Neural crest cell (in vitro differentiated cells): ENCODE measurements around the gene TNP1. TPM values are rescaled to one million over a fixed set of nuclear protein-coding genes. Genes with fewer than 3 reads are reported as not detected.

Experiments used
- DNase-seq: peaks from one replicate; pipeline ENCODE4 v3.0.0; 2021; ENCODE audit warnings: low read depth, mixed read lengths, low spot score
- H3K27ac Mint-ChIP-seq: one replicate; pipeline ENCODE4 v1.8.0; 2021; ENCODE audit warnings: mild to moderate bottlenecking, mixed read lengths; ENCODE audit not compliant: unreplicated experiment
- H3K27me3 Mint-ChIP-seq: 2 replicates; pipeline ENCODE4 v1.8.0; 2021; ENCODE audit warnings: low read depth, mild to moderate bottlenecking, mixed read lengths
- H3K36me3 Mint-ChIP-seq: 2 replicates; pipeline ENCODE4 v1.8.0; 2021; ENCODE audit warnings: low read depth, mild to moderate bottlenecking, mixed read lengths
- H3K4me1 Mint-ChIP-seq: 2 replicates; pipeline ENCODE4 v1.8.0; 2021; ENCODE audit warnings: mixed read lengths
- H3K4me3 Mint-ChIP-seq: one replicate; pipeline ENCODE4 v1.8.0; 2021; ENCODE audit warnings: mild to moderate bottlenecking, mixed read lengths
- H3K9me3 Mint-ChIP-seq: 2 replicates; pipeline ENCODE4 v1.8.0; 2021; ENCODE audit warnings: mixed read lengths
- total RNA-seq: library from RNA; stranded (reverse); gene quantifications from 2 replicates; pipeline ENCODE4 v1.2.1, GENCODE V29; 2021
- TF ChIP-seq, protein P1 (sequence below): fragments of 200-600 bp; sonication (generic); conservative IDR thresholded peaks from 2 replicates; pipeline ENCODE4 v1.5.0; 2021; ENCODE audit warnings: antibody characterized with exemption, mild to moderate bottlenecking

The TNP1 gene
- total RNA-seq, 1 donor from 2014 or later, result not detected

DNA sequence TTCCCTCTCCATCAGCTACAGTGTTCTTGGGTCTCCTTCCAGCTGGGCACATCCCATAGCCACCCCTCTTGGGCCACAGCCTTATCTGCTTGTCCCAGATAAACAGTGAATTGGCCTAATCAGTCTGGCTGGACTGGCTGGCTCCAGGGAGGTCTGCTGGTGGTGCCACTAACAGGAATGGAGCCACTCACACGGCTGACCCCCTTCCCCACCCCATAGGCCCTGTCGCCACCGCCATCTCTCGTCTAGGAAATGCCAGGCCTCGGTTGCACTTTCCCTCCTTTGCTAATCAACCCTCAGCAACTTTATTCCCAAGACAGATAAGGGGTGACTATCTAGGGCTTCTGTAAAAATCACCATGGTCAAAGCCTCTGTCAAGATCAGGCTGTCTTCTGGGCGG, 23.0 kb upstream of the TNP1 start:
- no peaks in the 10 kb centered on the region for H3K4me1 Mint-ChIP-seq
- H3K27ac Mint-ChIP-seq, result no peak overlapping the region
- peaks cover 9% of the 10 kb centered on the region for H3K9me3 Mint-ChIP-seq
- no peaks in the 10 kb centered on the region for H3K27me3 Mint-ChIP-seq
- TF ChIP-seq, protein P1, sequence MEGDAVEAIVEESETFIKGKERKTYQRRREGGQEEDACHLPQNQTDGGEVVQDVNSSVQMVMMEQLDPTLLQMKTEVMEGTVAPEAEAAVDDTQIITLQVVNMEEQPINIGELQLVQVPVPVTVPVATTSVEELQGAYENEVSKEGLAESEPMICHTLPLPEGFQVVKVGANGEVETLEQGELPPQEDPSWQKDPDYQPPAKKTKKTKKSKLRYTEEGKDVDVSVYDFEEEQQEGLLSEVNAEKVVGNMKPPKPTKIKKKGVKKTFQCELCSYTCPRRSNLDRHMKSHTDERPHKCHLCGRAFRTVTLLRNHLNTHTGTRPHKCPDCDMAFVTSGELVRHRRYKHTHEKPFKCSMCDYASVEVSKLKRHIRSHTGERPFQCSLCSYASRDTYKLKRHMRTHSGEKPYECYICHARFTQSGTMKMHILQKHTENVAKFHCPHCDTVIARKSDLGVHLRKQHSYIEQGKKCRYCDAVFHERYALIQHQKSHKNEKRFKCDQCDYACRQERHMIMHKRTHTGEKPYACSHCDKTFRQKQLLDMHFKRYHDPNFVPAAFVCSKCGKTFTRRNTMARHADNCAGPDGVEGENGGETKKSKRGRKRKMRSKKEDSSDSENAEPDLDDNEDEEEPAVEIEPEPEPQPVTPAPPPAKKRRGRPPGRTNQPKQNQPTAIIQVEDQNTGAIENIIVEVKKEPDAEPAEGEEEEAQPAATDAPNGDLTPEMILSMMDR, result no peak
- H3K4me3 Mint-ChIP-seq, result no peak overlapping the region
- DNase-seq, result no peak
- no peaks in the 10 kb centered on the region for H3K36me3 Mint-ChIP-seq

- TF ChIP-seq, protein P1, result no peak
- H3K9me3 Mint-ChIP-seq, result peaks cover 13% of the 10 kb centered on the region
- no peaks in the 10 kb centered on the region for H3K27me3 Mint-ChIP-seq
- H3K4me1 Mint-ChIP-seq, result peaks cover 2% of the 10 kb centered on the region
- no peak overlapping the region for H3K4me3 Mint-ChIP-seq
- no peak overlapping the region for H3K27ac Mint-ChIP-seq
- no peaks in the 10 kb centered on the region for H3K36me3 Mint-ChIP-seq
- DNase-seq, result no peak
Observed at GRCh38 chr2:216881411-216881810, 21.5 kb upstream of the TNP1 start.

GRCh38 chr2:216880509-216881184, 20.8 kb upstream of the TNP1 start:
- peaks cover 6% of the 10 kb centered on the region for H3K4me1 Mint-ChIP-seq
- peak overlapping the region; percentile 78 for H3K27ac Mint-ChIP-seq
- no peaks in the 10 kb centered on the region for H3K36me3 Mint-ChIP-seq
- DNase-seq, result no peak
- TF ChIP-seq, protein P1, result no peak
- peaks cover 11% of the 10 kb centered on the region for H3K9me3 Mint-ChIP-seq
- no peaks in the 10 kb centered on the region for H3K27me3 Mint-ChIP-seq
- H3K4me3 Mint-ChIP-seq, result no peak overlapping the region

- Mint-ChIP-seq H3K9me3 (peaks cover 10% of the 10 kb centered on the region), H3K36me3 (no peaks in the 10 kb centered on the region), H3K27me3 (no peaks in the 10 kb centered on the region), H3K4me3 (no peak overlapping the region), H3K4me1 (peaks cover 6% of the 10 kb centered on the region), H3K27ac (no peak overlapping the region)
- TF ChIP-seq, protein P1, result no peak
- no peak for DNase-seq
Observed at GRCh38 chr2:216879727-216880508, 20.1 kb upstream of the TNP1 start.

- no peak for DNase-seq
- no peaks in the 10 kb centered on the region for H3K27me3 Mint-ChIP-seq
- no peak overlapping the region for H3K27ac Mint-ChIP-seq
- H3K36me3 Mint-ChIP-seq, result no peaks in the 10 kb centered on the region
- peaks cover 6% of the 10 kb centered on the region for H3K4me1 Mint-ChIP-seq
- TF ChIP-seq, protein P1, result no peak
- H3K4me3 Mint-ChIP-seq, result no peak overlapping the region
- H3K9me3 Mint-ChIP-seq, result peaks cover 8% of the 10 kb centered on the region
Observed at GRCh38 chr2:216878072-216878471, 18.2 kb upstream of the TNP1 start.
